ENCODE results near the gene NALF2.
A peak's percentile ranks its signal among the peaks of the same experiment; 100 is the strongest.

The NALF2 gene

GRCh38 chrX:69530306-69530705 is 26.2 kb downstream of the NALF2 start:
- no peak for TF ChIP-seq CTCF (IDR thresholded peaks at IDR 0.05; ENCODE audit: low read depth, low read length)

GRCh38 chrX:69531031-69531755 is 27.1 kb downstream of the NALF2 start:
- TF ChIP-seq CTCF (IDR thresholded peaks at IDR 0.05; ENCODE audit: low read depth, low read length) = no peak
- DNase-seq (ENCODE audit: extremely low read depth, low read depth) = no peak

More at GRCh38 chrX:69530306-69530705, 26.2 kb downstream of the NALF2 start:
- DNase-seq (ENCODE audit: extremely low read depth, low read depth) = no peak

GRCh38 chrX:69535661-69536060 is 31.5 kb downstream of the NALF2 start:
- TF ChIP-seq CTCF (IDR thresholded peaks at IDR 0.05; ENCODE audit: low read depth, low read length) = no peak
- DNase-seq (ENCODE audit: extremely low read depth, low read depth) = no peak

DNA sequence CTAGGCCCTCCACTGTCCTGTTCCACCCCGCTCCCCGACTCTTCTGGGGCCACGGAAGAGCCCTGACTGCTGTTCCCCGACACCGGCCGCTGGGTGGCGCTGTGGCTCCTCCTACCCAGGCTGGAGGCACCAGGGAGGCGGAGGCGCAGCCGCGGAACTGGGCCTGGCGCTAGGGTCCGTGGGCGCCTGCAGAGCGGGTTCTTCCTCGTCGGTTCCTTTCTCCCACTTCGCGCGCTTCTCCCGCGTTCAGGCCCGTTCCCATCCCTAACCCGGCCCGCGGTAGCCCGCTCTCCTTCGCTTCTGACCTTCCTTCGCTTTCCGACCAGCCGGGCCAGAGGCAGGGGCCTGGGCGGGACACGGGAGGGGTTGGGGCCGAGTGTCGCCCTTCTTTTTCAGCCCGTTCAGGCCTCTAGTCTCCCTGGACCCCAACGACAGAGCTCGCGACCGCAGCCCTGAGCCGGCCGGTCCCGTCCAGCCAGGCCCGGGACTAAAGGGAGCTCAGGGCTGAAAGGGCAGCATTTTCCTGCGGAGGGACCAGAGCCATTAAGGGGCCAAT is 34.3 kb downstream of the NALF2 start:
- peak; percentile 12 for DNase-seq (ENCODE audit: extremely low read depth, low read depth)
- TF ChIP-seq CTCF (IDR thresholded peaks at IDR 0.05; ENCODE audit: low read depth, low read length) = peak; percentile 71

- no peak for TF ChIP-seq CTCF (IDR thresholded peaks at IDR 0.05; ENCODE audit: low read depth, low read length)
- no peak for DNase-seq (ENCODE audit: extremely low read depth, low read depth)
These were observed 35.3 kb downstream of the NALF2 start for GRCh38 chrX:69539437-69539836.

GRCh38 chrX:69541956-69542355 is 37.8 kb downstream of the NALF2 start:
- DNase-seq (ENCODE audit: extremely low read depth, low read depth) = no peak
- TF ChIP-seq CTCF (IDR thresholded peaks at IDR 0.05; ENCODE audit: low read depth, low read length) = no peak

- TF ChIP-seq CTCF (IDR thresholded peaks at IDR 0.05; ENCODE audit: low read depth, low read length) = no peak
- DNase-seq (ENCODE audit: extremely low read depth, low read depth) = no peak
These were observed 39.4 kb downstream of the NALF2 start for GRCh38 chrX:69543572-69543971.

Data from AG09319 (cell line).